Calu3 (cell line): ENCODE results near the gene WDR36. TPM values are rescaled to one million over a fixed set of nuclear protein-coding genes. Genes with fewer than 3 reads are reported as not detected.

Experiments used
- BruUV-seq: library from RNA; stranded (reverse); fragments of 400-500 nt; replicated peaks from 2 replicates; lab custom pipeline; 2021; lab: Mats Ljungman, UMichigan
- CTCF ChIA-PET: fragments of 300-600 bp; sonication (Branson Sonifier 250); formaldehyde crosslinking; loops from one replicate; lab custom pipeline; 2022; ENCODE audit warnings: antibody characterized with exemption; lab: Charles Lee
- DNase-seq: peaks from one replicate; pipeline ENCODE4 v3.0.0; 2022
- H3K27ac Mint-ChIP-seq: one replicate; pipeline ENCODE4 v1.8.0; 2022; ENCODE audit warnings: mixed read lengths; ENCODE audit not compliant: unreplicated experiment
- H3K27me3 Mint-ChIP-seq: one replicate; pipeline ENCODE4 v1.8.0; 2022; ENCODE audit warnings: mixed read lengths; ENCODE audit not compliant: unreplicated experiment
- H3K36me3 Mint-ChIP-seq: one replicate; pipeline ENCODE4 v1.8.0; 2022; ENCODE audit warnings: mild to moderate bottlenecking, moderate library complexity, mixed read lengths; ENCODE audit not compliant: insufficient read depth, unreplicated experiment
- H3K4me1 Mint-ChIP-seq: one replicate; pipeline ENCODE4 v1.8.0; 2022; ENCODE audit warnings: mild to moderate bottlenecking, low read depth, mixed read lengths; ENCODE audit not compliant: unreplicated experiment
- H3K4me3 Mint-ChIP-seq: one replicate; pipeline ENCODE4 v1.8.0; 2022; ENCODE audit warnings: mild to moderate bottlenecking, low read depth, moderate library complexity, mixed read lengths; ENCODE audit not compliant: unreplicated experiment
- H3K9me3 Mint-ChIP-seq: one replicate; pipeline ENCODE4 v1.8.0; 2022; ENCODE audit warnings: low read depth, mixed read lengths; ENCODE audit not compliant: unreplicated experiment
- CTCF ChIP-seq: fragments of 200-600 bp; IDR thresholded peaks from one replicate; pipeline ENCODE4 v1.8.0; 2022; ENCODE audit warnings: antibody characterized with exemption; ENCODE audit not compliant: unreplicated experiment
- intact Hi-C: fragments of 100-400 bp; cut with micrococcal nuclease; formaldehyde crosslinking; loops from one replicate; pipeline ENCODE4 v1.10.0; 2022; ENCODE audit not compliant: unreplicated experiment
- total RNA-seq: library from RNA; stranded (reverse); gene quantifications from 2 replicates; pipeline ENCODE4 v1.2.3, GENCODE V29; 2022

WDR36 gene
- total RNA-seq, 1 experiment from 2014 or later: 48.7 TPM

GRCh38 chr5:111119856-111120255, 27.7 kb downstream of the WDR36 start:
- CTCF ChIA-PET: no interaction called here
- no peak for DNase-seq
- Mint-ChIP-seq H3K4me1 (no peaks in the 10 kb centered on the region), H3K9me3 (no peaks in the 10 kb centered on the region), H3K27ac (no peak overlapping the region), H3K4me3 (no peak overlapping the region), H3K27me3 (no peaks in the 10 kb centered on the region), H3K36me3 (peaks cover 27% of the 10 kb centered on the region)
- BruUV-seq: no TSS peak
- TF ChIP-seq CTCF: no peak
- intact Hi-C loops: no loop called here

- no peak for DNase-seq
- Mint-ChIP-seq H3K9me3 (no peaks in the 10 kb centered on the region), H3K27me3 (no peaks in the 10 kb centered on the region), H3K4me3 (no peak overlapping the region), H3K36me3 (peaks cover 29% of the 10 kb centered on the region), H3K27ac (no peak overlapping the region), H3K4me1 (no peaks in the 10 kb centered on the region)
- no peak for TF ChIP-seq CTCF
- CTCF ChIA-PET: no interaction called here
- no TSS peak for BruUV-seq
- intact Hi-C loops: no loop called here
Measured at GRCh38 chr5:111120911-111121310, 28.8 kb downstream of the WDR36 start.

- H3K36me3 Mint-ChIP-seq: peaks cover 38% of the 10 kb centered on the region
- no TSS peak for BruUV-seq
- no peak for TF ChIP-seq CTCF
- no peaks in the 10 kb centered on the region for H3K4me1 Mint-ChIP-seq
- CTCF ChIA-PET: no interaction called here
- intact Hi-C loops: no loop called here
- DNase-seq: no peak
- H3K9me3 Mint-ChIP-seq: no peaks in the 10 kb centered on the region
- no peak overlapping the region for H3K27ac Mint-ChIP-seq
- no peak overlapping the region for H3K4me3 Mint-ChIP-seq
- H3K27me3 Mint-ChIP-seq: no peaks in the 10 kb centered on the region
Measured at GRCh38 chr5:111121926-111122325, 29.8 kb downstream of the WDR36 start.

GRCh38 chr5:111122398-111122797, 30.2 kb downstream of the WDR36 start:
- no peaks in the 10 kb centered on the region for H3K9me3 Mint-ChIP-seq
- no peaks in the 10 kb centered on the region for H3K4me1 Mint-ChIP-seq
- no peaks in the 10 kb centered on the region for H3K27me3 Mint-ChIP-seq
- no peak overlapping the region for H3K27ac Mint-ChIP-seq
- no peak for TF ChIP-seq CTCF
- no peak for DNase-seq
- BruUV-seq: no TSS peak
- H3K36me3 Mint-ChIP-seq: peaks cover 39% of the 10 kb centered on the region
- CTCF ChIA-PET: no interaction called here
- no peak overlapping the region for H3K4me3 Mint-ChIP-seq
- intact Hi-C loops: no loop called here
